Head of caudate nucleus (tissue), 42 donors: ENCODE measurements around the gene ARR3.
"Not testable (repeated sequence)": the region's sequence is repeated elsewhere in the genome, so short reads cannot be mapped to it uniquely, and the experiment has no call there.

ENCODE experiments used
- DNase-seq, 42 donors: peaks; one replicate each; pipeline versions ENCODE4 v3.0.0 to v3.0.0-alpha.2; 2020 to 2021; ENCODE audit warnings: mixed read lengths in 7 of 42
- intact Hi-C: fragments of 100-400 bp; cut with DNase I; formaldehyde crosslinking; loops from one replicate; pipeline ENCODE4 v1.15.0; 2022

The ARR3 gene

GRCh38 chrX:70268034-70268433 is at the start of gene ARR3:
Gene ARR3, plus strand, starts transcription at chrX:70268334. Its CDS starts 1,052 bp downstream, at chrX:70269386.
- intact Hi-C loops: no loop called here

DNA sequence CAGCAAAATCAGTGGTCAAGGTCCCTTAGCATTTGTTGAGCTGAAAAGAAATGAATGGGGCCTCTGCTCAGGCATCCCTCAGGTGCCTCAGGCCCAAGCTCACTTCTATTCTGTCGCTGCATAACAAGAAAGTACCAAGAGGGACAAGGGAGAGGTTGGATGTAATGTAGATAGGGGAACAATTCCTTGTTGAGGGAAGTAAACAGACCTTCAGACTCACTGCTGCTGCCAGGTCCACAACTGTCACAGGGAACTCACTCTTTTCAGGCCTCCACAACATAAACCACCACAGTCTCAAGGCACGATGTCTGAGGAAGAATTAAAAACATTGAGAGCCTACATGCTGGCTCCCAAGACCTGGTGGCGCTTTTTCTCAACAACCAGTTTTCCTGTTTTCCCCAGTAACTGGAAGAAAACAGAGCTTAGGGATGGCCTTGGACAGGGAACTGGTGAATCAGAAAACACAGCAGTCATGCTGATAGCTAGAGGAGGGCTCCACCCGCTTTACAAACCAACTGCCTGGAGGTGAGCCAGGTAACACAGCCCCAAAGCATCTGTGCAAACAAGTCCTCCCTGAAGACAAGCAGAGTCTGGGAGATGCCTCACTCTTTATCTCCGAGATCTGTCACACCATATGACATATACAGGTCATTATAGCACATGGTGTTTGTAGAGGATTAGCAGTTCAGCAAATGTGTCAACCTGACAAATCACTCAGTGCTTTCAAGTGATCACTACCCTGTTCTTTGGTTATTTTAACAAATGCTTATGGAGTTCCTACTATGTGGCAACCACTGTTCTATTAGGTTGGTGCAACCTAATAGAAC is 48.0 kb upstream of the ARR3 start:
- intact Hi-C loops: no loop called here
- no peak for DNase-seq

More at GRCh38 chrX:70268034-70268433, at the start of gene ARR3:
- DNase-seq: no peak

DNA sequence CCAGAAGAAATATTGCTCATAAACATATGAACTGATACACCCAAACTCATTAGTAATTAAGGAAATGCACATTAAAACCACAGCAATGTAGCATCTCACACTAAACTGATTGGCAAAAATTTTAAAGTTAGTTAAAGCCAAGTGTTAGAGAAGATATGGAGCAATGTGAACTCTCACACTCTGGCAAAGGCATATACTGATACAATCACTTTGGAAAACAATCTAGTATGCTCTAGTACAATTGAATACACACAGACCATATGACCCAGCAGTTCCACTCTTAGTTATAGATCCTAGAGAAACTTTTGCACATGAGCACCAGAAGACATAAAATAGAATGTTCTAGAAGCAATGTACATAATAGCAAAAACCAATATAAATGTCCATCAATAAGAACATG is 42.1 kb upstream of the ARR3 start:
- intact Hi-C loops: no loop called here
- DNase-seq: no peak

DNA sequence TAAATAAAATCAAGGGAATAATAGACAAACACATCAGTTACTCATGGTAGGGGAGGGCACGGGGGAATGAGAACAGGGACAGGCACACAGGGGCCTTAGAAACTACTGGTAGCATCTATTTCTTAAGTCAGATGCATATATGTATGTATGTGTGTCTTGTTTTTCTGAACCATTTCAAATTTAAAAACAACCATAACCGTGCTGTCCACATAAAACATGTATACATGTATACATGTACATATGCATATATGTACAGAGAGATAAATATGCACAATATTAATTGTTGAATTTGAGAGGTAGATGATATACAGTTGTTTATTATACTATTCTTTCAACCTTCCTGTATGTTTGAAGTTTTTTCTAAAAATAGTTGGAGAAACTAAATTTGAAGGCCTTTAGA is 41.4 kb upstream of the ARR3 start:
- intact Hi-C loops: no loop called here
- DNase-seq: no peak

GRCh38 chrX:70231666-70232065 is 36.5 kb upstream of the ARR3 start:
- no peak for DNase-seq
- intact Hi-C loops: no loop called here

DNA sequence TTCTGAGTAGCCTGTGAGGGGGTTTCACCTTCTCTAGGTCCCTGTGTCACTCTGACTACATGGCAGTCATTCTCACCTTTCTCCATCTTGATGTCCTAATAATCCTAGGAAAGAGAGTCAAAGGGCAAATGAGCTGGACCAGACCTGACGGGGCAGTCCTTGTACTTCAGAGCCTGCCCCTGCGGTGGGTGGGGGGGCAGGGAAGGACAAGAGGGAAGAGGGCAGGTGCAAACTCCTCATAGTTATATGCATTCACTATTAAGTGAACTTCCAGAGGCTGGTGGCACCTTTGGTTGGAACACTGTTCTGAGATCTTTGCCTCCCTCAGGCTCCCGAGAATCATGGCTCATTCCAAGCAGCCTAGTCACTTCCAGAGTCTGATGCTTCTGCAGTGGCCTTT is 33.8 kb upstream of the ARR3 start, which contains the start of gene AWAT1:
TSS of gene AWAT1 (plus strand) at position 301 of the 400 bp plus-strand sequence. CDS start at position 342, 41 bp downstream.
- no peak for DNase-seq
- intact Hi-C loops: no loop called here

GRCh38 chrX:70240751-70241150 is 27.4 kb upstream of the ARR3 start:
- no peak for DNase-seq
- intact Hi-C loops: no loop called here

DNA sequence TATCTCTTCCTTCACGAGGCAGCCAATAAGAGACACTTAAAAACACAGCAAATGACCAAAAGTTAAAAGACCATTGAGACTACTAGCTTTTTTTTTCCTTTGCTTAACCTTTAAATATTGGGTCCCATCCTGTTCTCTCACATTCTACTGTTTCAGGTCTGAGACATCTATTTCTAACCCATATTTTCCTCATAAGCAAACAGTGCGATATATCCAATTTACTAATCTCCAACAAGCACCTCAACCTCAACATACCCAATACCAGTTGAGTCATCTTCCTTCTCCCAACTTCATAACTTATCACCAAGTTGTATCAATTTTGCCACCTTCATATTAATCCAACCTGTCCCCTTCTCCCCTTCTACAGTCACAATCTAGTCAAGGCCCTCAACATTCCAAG is 26.6 kb upstream of the ARR3 start:
- no peak for DNase-seq
- intact Hi-C loops: no loop called here

GRCh38 chrX:70243601-70244000 is 24.5 kb upstream of the ARR3 start:
- DNase-seq, intact Hi-C loops: not testable (repeated sequence)

GRCh38 chrX:70244881-70245280 is 23.3 kb upstream of the ARR3 start:
- no peak for DNase-seq
- intact Hi-C loops: no loop called here

DNA sequence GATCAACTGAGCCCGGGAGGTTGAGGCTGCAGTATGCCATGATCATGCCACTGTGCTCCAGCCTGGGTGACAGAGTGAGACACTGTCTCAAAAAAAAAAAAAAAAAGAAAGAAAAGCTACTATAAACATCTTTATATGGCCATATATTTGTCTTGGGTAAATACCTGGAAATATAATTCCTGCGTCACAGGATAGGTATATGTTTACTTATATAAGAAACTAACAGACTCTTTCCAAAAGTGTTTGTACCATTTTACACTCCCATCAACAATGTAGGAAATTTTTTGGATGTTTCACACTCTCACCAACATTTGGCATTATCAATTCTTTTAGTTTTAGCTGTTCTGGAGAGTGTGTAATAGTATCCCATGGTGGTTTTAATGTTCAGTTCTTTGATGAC is 20.9 kb upstream of the ARR3 start:
- intact Hi-C loops: no loop called here
- DNase-seq: no peak

DNA sequence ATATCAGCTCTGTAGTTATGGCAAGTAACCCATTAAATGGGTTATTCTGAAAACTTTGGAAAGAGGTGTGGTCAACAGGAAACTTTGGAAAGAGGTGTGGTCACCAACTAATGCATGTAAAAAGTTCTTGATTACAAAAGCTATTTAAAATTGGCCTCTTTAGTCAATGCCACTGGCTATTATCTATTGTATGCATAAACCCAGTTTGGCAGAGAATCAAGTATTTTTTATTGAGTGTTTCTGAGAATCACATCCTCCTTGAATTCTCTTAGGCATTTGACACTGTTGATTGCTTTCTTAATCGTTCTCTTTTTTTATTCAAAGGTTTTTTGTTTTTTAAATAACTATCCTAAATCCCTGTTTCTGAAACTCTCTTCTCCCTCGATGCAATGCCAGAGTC is 15.6 kb upstream of the ARR3 start:
- no peak for DNase-seq
- intact Hi-C loops: no loop called here

DNA sequence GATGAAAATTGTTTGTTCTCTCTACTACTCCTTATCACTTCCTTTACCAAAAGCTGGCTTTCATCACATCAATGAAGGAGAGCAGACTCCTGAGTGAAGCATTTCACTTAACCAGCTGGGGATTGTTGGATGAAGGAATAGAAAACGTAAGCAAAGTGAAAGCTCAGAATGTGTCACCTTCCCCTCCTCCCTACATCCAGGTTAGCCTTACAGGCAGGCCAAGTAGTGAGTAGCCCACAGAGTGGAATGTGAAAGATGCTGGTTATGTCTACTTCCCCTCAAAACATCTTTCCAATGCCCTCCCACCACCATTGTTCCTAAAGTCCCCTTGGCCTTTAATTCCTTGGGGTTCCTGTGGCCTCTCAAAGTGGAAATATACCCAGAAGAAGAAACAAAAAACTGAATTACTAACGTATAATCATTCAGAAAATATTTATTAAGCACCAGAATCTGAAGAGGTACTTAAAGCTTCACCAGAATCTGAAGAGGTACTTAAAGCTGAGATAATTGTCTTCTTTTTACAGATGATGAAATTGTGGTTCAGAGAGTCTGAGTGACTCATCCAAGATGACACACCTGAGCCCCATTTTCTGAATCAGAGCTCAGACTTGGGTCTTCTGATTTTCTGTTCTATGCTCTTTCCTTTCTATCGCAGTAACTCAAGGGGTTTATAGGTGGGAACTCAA is 14.6 kb upstream of the ARR3 start:
- no peak for DNase-seq
- intact Hi-C loops: no loop called here

GRCh38 chrX:70254063-70254400 is 14.1 kb upstream of the ARR3 start:
- intact Hi-C loops: no loop called here
- DNase-seq: no peak

DNA sequence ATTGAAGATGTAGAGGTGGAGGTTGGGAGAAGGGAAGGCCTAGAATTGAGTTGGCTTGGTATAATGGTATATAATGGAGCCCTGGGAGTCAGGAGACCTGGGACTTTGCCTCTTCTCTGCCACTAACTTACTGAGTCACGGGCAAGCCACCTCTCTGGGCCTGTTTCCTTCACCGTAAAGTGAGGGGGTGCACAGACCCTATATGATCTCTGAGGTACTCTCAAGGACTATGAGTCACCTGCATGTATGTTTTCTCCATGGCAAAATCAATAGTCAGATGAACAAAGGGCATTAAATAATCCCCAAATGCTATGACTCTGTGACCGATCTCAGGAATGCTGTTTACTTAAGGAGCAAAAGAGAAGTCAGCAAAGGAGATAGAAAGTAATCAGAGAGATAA is 13.2 kb upstream of the ARR3 start:
- DNase-seq: no peak
- intact Hi-C loops: no loop called here

GRCh38 chrX:70255452-70255851 is 12.7 kb upstream of the ARR3 start:
- no peak for DNase-seq
- intact Hi-C loops: no loop called here

DNA sequence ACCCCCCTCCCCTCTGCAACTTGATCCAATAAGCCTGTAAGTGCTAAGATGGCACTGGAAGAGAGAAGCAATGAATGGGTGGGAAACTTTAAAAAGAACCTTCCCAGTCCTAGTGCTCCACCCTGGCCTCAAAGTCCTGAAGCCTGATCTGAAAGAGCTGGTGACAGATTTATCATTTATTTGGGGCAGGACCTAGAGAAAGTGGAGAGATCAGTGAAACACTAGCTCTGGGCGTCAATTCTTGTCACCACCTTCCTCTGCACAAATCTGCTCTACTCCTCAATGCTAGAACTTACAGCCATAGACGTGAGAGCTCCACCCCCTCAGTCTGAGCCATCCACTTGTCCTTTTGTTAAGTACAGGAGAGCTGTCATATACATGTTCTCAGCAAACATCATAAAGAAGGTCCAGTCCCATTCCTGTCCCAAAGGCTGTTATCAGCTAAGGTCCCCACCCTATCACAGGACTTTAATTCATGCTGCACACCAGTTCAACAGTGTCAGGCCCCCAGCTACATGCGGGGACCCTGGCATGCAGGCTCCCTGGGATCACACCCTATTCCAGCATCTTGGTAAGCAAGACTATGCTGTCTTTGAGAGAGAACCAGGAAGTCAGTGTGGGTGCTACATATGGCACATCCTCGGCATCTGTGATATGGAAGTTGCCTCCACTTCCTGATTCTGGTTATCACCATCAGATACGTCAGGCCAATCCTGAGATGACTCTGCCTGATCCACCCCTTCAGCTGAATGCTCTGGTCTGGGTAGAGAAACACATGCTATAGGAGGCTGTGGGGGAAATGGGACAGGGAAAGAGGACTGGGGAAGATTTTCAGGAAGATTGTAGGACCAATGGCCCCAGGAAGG is 10.5 kb upstream of the ARR3 start:
- intact Hi-C loops: no loop called here

DNA sequence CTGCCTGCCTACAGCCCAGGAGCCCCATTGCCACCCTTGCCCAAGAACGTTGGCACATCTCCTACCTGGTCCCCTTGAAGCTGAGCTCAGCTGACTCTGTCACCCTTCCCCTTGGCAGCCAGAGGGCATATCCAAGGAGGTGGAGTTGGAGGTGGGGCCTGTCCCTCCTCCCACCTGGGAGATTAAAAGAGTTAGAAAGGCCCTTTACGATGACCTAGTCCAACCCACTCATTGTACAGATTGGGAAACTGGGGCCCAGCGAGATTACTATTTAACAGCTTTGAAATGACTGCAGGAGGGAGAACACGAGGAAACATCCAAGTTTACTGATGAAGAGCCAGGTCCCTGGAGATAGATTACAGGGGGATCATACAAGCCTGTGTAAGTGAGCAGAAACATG is 8.0 kb upstream of the ARR3 start, which contains the start of gene P2RY4:
TSS of gene P2RY4 (minus strand) at position 101 of the 400 bp plus-strand sequence. CDS start 580 bp downstream, outside the sequence.
- intact Hi-C loops: no loop called here
- no peak for DNase-seq

More for the DNA sequence above, 10.5 kb upstream of the ARR3 start:
- DNase-seq: no peak

- intact Hi-C loops: no loop called here
- peak in 24 of 42 donors; percentile 1 to 46 (median 14) for DNase-seq
These were observed 5.1 kb upstream of the ARR3 start for GRCh38 chrX:70262952-70263567.
